OCI-LY3 (cell line): ENCODE data around the gene TSR3.

ENCODE experiments used
- EZH2phosphoT487 ChIP-seq: fragments of 200-600 bp; shearing (Covaris generic); IDR thresholded peaks from 2 replicates; pipeline ENCODE4 v1.6.1; 2018; ENCODE audit warnings: antibody characterized with exemption, mixed run types, low read depth
- TF ChIP-seq, protein P1 (sequence below): fragments of 200-600, 300-600 bp; sonication (generic); IDR thresholded peaks from 2 replicates; pipeline ENCODE4 v1.5.1; 2014; ENCODE audit warnings: antibody characterized with exemption, low read length, low read depth

DNA sequence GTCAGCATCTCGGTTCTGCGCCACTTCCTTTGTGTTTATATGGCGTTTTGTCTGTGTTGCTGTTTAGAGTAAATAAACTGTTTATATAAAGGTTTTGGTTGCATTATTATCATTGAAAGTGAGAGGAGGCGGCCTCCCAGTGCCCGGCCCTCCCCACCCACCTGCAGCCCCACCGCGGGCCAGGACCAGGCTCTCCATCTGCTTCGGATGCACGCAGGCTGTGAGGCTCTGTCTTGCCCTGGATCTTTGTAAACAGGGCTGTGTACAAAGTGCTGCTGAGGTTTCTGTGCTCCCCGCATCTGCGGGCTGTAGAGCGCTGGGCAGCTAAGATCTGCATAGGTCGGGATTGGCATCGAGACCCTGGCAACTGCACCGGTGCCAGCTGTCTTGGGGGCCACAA is 26.4 kb downstream of the TSR3 start:
- TF ChIP-seq, protein P1, sequence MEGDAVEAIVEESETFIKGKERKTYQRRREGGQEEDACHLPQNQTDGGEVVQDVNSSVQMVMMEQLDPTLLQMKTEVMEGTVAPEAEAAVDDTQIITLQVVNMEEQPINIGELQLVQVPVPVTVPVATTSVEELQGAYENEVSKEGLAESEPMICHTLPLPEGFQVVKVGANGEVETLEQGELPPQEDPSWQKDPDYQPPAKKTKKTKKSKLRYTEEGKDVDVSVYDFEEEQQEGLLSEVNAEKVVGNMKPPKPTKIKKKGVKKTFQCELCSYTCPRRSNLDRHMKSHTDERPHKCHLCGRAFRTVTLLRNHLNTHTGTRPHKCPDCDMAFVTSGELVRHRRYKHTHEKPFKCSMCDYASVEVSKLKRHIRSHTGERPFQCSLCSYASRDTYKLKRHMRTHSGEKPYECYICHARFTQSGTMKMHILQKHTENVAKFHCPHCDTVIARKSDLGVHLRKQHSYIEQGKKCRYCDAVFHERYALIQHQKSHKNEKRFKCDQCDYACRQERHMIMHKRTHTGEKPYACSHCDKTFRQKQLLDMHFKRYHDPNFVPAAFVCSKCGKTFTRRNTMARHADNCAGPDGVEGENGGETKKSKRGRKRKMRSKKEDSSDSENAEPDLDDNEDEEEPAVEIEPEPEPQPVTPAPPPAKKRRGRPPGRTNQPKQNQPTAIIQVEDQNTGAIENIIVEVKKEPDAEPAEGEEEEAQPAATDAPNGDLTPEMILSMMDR = no peak
- no peak for TF ChIP-seq EZH2phosphoT487
